HepG2 (cell line): ENCODE data around the gene TXNL4A. TPM values are rescaled to one million over a fixed set of nuclear protein-coding genes. Genes with fewer than 3 reads are reported as not detected.

Experiments
- ATAC-seq: fragments of 200-7000 bp; cut with Tn5 transposase; 3 replicates; pipeline ENCODE4 v1.9.1; 2020; ENCODE audit warnings: mild to moderate bottlenecking, moderate library complexity
- BruUV-seq: library from RNA; stranded (reverse); fragments of 400-500 nt; replicated peaks from 2 replicates; lab custom pipeline; 2021; lab: Mats Ljungman, UMichigan
- CTCF ChIA-PET: fragments of 300-600 bp; formaldehyde crosslinking; extraction: SDS; loops from one replicate; lab custom pipeline; 2021; ENCODE audit warnings: low total read pairs, inconsistent platforms, low intra/inter-chr PET ratio; lab: Yijun Ruan, JAX
- POLR2A ChIA-PET: fragments of 350-600 bp; sonication (Branson Sonifier 250); formaldehyde crosslinking; loops from one replicate; lab custom pipeline; 2020; ENCODE audit warnings: antibody characterized with exemption, inconsistent platforms; lab: Yijun Ruan, JAX
- DNase-seq: peaks from one replicate; pipeline ENCODE4 v3.0.0-alpha.2; 2015; ENCODE audit warnings: low spot score
- FAIRE-seq: peaks from 3 replicates; lab custom pipeline; 2011; peaks lifted over from hg19 to GRCh38; lab: Jason Lieb, UNC
- H2AFZ ChIP-seq: one replicate; pipeline ENCODE4 v1.6.1; 2011; ENCODE audit warnings: low read length, inconsistent platforms
- H3K27ac ChIP-seq: fragments of 300-600 bp; 3 replicates; pipeline ENCODE4 v1.8.0; 2011; ENCODE audit warnings: mixed run types, mild to moderate bottlenecking, mixed read lengths, low read length, inconsistent platforms; ENCODE audit not compliant: insufficient read depth; ENCODE audit errors: extremely low read length
- H3K27me3 ChIP-seq, 2 experiments: fragments of 200-600 bp in 1 of 2; 2 replicates in 1 of 2; 3 replicates in 1 of 2; pipeline versions ENCODE4 v1.6.0 to v1.8.0; 2011; ENCODE audit warnings: low read length in 2 of 2, mild to moderate bottlenecking in 2 of 2, moderate library complexity in 2 of 2, inconsistent platforms in 1 of 2; ENCODE audit not compliant: insufficient read depth in 2 of 2, control insufficient read depth in 1 of 2
- H3K36me3 ChIP-seq, 2 experiments: fragments of 200-600 bp in 1 of 2; replicated peaks in 1 of 2; 2 replicates in 1 of 2; 3 replicates in 1 of 2; pipeline versions ENCODE4 v1.5.1 to v1.8.0; 2011; ENCODE audit warnings: low read length in 2 of 2, inconsistent platforms in 1 of 2; ENCODE audit not compliant: insufficient read depth in 2 of 2, control insufficient read depth in 1 of 2
- H3K4me1 ChIP-seq: 2 replicates; pipeline ENCODE4 v1.5.1; 2012; ENCODE audit warnings: low read length, inconsistent platforms; ENCODE audit not compliant: insufficient read depth
- H3K4me2 ChIP-seq: 2 replicates; pipeline ENCODE4 v1.6.0; 2011; ENCODE audit warnings: low read depth, low read length, inconsistent platforms
- H3K4me3 ChIP-seq, 3 experiments: fragments of 200-600 bp in 1 of 3; sonication (generic), shearing (Covaris generic) in 1 of 3; replicated peaks in 1 of 3; 2 replicates each; pipeline ENCODE4 v1.5.1; 2011 to 2016; ENCODE audit warnings: low read length in 3 of 3, inconsistent platforms in 2 of 3, low read depth in 2 of 3, mild to moderate bottlenecking in 2 of 3, control low read depth in 1 of 3, mixed read lengths in 1 of 3; ENCODE audit not compliant: insufficient read depth in 1 of 3
- H3K79me2 ChIP-seq: one replicate; pipeline ENCODE4 v1.6.1; 2011; ENCODE audit warnings: low read length, inconsistent platforms; ENCODE audit not compliant: insufficient read depth
- H3K9ac ChIP-seq: 2 replicates; pipeline ENCODE4 v1.6.0; 2011; ENCODE audit warnings: mild to moderate bottlenecking, low read depth, low read length, inconsistent platforms; ENCODE audit not compliant: insufficient read depth
- H3K9me3 ChIP-seq: 2 replicates; pipeline ENCODE4 v1.5.1; 2012; ENCODE audit warnings: mild to moderate bottlenecking, low read length
- H4K20me1 ChIP-seq: 2 replicates; pipeline ENCODE4 v1.6.0; 2011; ENCODE audit warnings: inconsistent platforms, mild to moderate bottlenecking, low read length, moderate library complexity; ENCODE audit not compliant: insufficient read depth
- BHLHE40 ChIP-seq: IDR thresholded peaks from 2 replicates; pipeline ENCODE4 v1.6.1; 2011; ENCODE audit warnings: low read length, improper control_type of control experiment
- ISL2 ChIP-seq: sonication (generic); formaldehyde crosslinking; IDR thresholded peaks from 2 replicates; pipeline ENCODE4 v1.5.0; 2020; ENCODE audit warnings: missing genetic modification reagents
- KDM4B ChIP-seq: sonication (generic); formaldehyde crosslinking; IDR thresholded peaks from 2 replicates; pipeline ENCODE4 v1.4.0; 2020; ENCODE audit warnings: missing genetic modification reagents
- ZNF644 ChIP-seq: IDR thresholded peaks from 2 replicates; pipeline ENCODE4 v1.6.1; 2016; ENCODE audit warnings: low read depth
- ZNF766 ChIP-seq: sonication (generic); formaldehyde crosslinking; IDR thresholded peaks from 2 replicates; pipeline ENCODE4 v1.5.0; 2020; ENCODE audit warnings: missing genetic modification reagents, borderline replicate concordance
- ZNF782 ChIP-seq: sonication (generic); formaldehyde crosslinking; IDR thresholded peaks from 2 replicates; pipeline ENCODE4 v1.4.0; 2020; ENCODE audit warnings: missing genetic modification reagents, mild to moderate bottlenecking, borderline replicate concordance
- ZNF816 ChIP-seq: sonication (generic); formaldehyde crosslinking; IDR thresholded peaks from 2 replicates; pipeline ENCODE4 v1.8.0; 2022; ENCODE audit warnings: missing genetic modification reagents, mild to moderate bottlenecking, borderline replicate concordance
- WGBS: methylation state at CpG from one replicate; pipeline ENCODE4 v1.1.6; 2017; ENCODE audit warnings: low lambda C conversion rate; 5-methylcytosine and 5-hydroxymethylcytosine counted together
- in situ Hi-C: cut with HindIII; loops from 2 replicates; pipeline ENCODE4 v1.10.0; 2017; ENCODE audit warnings: low pct_unique_long_range_greater_than_20kb; ENCODE audit not compliant: extremely low pct_ligation_motif_present
- intact Hi-C: fragments of 100-400 bp; cut with micrococcal nuclease; formaldehyde crosslinking; loops from one replicate; pipeline ENCODE4 v1.10.0; 2022; ENCODE audit not compliant: unreplicated experiment
- polyA plus RNA-seq, 8 experiments: library from polyadenylated mRNA; depleted of rRNA in 3 of 8; stranded (reverse) in 7 of 8; unstranded in 1 of 8; fragments of >200 nt; fragmentation: Illumina TruSeq in 4 of 8; extraction: Trizol in 4 of 8; gene quantifications; 2 replicates each; pipeline versions ENCODE4 v1.2.1 to v1.2.3, GENCODE V29; 2011 to 2016; ENCODE audit warnings: low read depth in 4 of 8, missing spikeins in 1 of 8, mixed read lengths in 1 of 8; ENCODE audit not compliant: insufficient read depth in 1 of 8
- total RNA-seq, 5 experiments: library from RNA; depleted of rRNA; stranded (reverse); fragments of >200 nt; fragmentation: Illumina TruSeq; extraction: Trizol; gene quantifications; 2 replicates each; pipeline ENCODE4 v1.2.3, GENCODE V29; 2016; ENCODE audit warnings: low read depth in 1 of 5
- TF ChIP-seq, protein P1 (sequence below), 2 experiments: sonication (generic) in 1 of 2; formaldehyde crosslinking in 1 of 2; IDR thresholded peaks; 2 replicates each; pipeline versions ENCODE4 v1.5.1 to v1.6.1; 2011 to 2020; ENCODE audit warnings: borderline replicate concordance in 1 of 2, low read depth in 1 of 2, low read length in 1 of 2, mild to moderate bottlenecking in 1 of 2, missing genetic modification reagents in 1 of 2, moderate library complexity in 1 of 2
- TF ChIP-seq, protein P2 (sequence below): sonication (generic); formaldehyde crosslinking; IDR thresholded peaks from 2 replicates; pipeline ENCODE4 v1.5.1; 2020; ENCODE audit warnings: missing genetic modification reagents, mild to moderate bottlenecking, borderline replicate concordance
- TF ChIP-seq, protein P3 (sequence below): fragments of 450-650 bp; IDR thresholded peaks from 2 replicates; pipeline ENCODE4 v1.6.1; 2016

The TXNL4A gene
- total and polyA plus RNA-seq, 2 of the 13 experiments (the other 11 are each of a cell fraction or from before 2014, with no cell fraction given), result 172 to 202 TPM

DNA sequence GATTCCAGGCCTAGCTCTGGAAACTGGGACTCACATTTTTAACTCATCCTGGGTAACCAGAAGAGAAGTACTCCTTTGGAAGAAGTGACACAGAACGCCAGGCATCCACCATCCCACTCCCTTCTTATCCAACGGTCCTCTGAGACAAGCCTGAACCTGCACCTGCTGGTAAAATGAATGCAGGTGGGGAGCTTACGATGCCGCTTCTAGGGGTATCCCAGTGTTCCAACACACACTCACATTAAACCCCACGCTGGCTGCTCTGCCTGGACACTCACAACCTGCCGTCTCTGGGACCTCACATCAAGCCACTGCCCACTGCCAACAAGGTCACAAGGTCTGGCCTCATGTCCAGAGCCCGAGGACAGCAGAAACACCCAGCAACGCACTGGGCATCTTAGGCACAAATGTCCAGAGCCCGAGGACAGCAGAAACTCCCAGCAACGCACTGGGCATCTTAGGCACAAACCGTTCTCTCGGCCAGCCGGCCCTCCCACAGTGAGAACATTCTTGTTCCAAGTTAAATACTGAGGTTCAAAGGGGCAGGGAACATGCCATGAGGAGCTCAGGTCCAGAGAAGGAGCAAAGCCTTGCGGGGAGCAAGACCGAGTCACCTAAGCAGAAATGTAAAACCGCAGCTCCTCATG lies 46.8 kb downstream of the TXNL4A start:
- Histone ChIP-seq H3K9me3 (no peaks in the 10 kb centered on the region), H3K4me2 (no peak overlapping the region), H3K9ac (no peak overlapping the region), H3K27me3 (no peaks in the 10 kb centered on the region), H3K27ac (no peak overlapping the region), H3K4me1 (peaks cover 77% of the 10 kb centered on the region), H2AFZ (no peak overlapping the region), H4K20me1 (peaks cover 14% of the 10 kb centered on the region; the same call in 1 of the 2 replicates), H3K36me3 (peaks cover 11 to 37% of the 10 kb centered on the region in 2 experiments; a peak in 4 of 5 replicates), H3K79me2 (peaks cover 89% of the 10 kb centered on the region), H3K4me3 (no peak overlapping the region)
- TF ChIP-seq ISL2, result no peak
- TF ChIP-seq ZNF816 (CRISPR knock-in tag), result no peak
- TF ChIP-seq, protein P1, sequence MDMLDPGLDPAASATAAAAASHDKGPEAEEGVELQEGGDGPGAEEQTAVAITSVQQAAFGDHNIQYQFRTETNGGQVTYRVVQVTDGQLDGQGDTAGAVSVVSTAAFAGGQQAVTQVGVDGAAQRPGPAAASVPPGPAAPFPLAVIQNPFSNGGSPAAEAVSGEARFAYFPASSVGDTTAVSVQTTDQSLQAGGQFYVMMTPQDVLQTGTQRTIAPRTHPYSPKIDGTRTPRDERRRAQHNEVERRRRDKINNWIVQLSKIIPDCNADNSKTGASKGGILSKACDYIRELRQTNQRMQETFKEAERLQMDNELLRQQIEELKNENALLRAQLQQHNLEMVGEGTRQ (IDR thresholded peaks at IDR 0.05; ENCODE audit: low read depth, low read length), result no peak
- TF ChIP-seq, protein P1 (CRISPR knock-in tag; IDR thresholded peaks at IDR 0.05; ENCODE audit: borderline replicate concordance), result no peak
- TF ChIP-seq, protein P2, sequence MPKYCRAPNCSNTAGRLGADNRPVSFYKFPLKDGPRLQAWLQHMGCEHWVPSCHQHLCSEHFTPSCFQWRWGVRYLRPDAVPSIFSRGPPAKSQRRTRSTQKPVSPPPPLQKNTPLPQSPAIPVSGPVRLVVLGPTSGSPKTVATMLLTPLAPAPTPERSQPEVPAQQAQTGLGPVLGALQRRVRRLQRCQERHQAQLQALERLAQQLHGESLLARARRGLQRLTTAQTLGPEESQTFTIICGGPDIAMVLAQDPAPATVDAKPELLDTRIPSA, result no peak
- TF ChIP-seq, protein P3, sequence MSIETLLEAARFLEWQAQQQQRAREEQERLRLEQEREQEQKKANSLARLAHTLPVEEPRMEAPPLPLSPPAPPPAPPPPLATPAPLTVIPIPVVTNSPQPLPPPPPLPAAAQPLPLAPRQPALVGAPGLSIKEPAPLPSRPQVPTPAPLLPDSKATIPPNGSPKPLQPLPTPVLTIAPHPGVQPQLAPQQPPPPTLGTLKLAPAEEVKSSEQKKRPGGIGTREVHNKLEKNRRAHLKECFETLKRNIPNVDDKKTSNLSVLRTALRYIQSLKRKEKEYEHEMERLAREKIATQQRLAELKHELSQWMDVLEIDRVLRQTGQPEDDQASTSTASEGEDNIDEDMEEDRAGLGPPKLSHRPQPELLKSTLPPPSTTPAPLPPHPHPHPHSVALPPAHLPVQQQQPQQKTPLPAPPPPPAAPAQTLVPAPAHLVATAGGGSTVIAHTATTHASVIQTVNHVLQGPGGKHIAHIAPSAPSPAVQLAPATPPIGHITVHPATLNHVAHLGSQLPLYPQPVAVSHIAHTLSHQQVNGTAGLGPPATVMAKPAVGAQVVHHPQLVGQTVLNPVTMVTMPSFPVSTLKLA, result no peak
- no peak for TF ChIP-seq KDM4B (CRISPR knock-in tag)
- TF ChIP-seq ZNF766 (CRISPR knock-in tag), result no peak
- TF ChIP-seq ZNF644 (CRISPR knock-in tag), result no peak
- no peak for TF ChIP-seq ZNF782
- no peak for TF ChIP-seq BHLHE40
- no peak for FAIRE-seq
- POLR2A ChIA-PET, result no interaction called here
- 88% methylated on average over 14 of the region's 16 CpGs for WGBS
- intact Hi-C loops, result no loop called here
- in situ Hi-C loops, result no loop called here
- no peak for ATAC-seq
- CTCF ChIA-PET, result no interaction called here
- DNase-seq, result no peak
- no TSS peak for BruUV-seq
